GM21381 (cell line): ENCODE data around the gene FAM124A.
A peak's percentile ranks its signal among the peaks of the same experiment; 100 is the strongest.

Source experiments
- ATAC-seq: cut with Tn5 transposase; IDR thresholded peaks from one replicate; pipeline ENCODE4 v1.9.1; 2021; ENCODE audit warnings: mild to moderate bottlenecking, moderate library complexity; ENCODE audit not compliant: unreplicated experiment

The FAM124A gene

GRCh38 chr13:51222037-51222685 is at the start of gene FAM124A:
Gene FAM124A, plus strand, starts transcription at chr13:51222398. Its CDS starts 104 bp downstream, at chr13:51222502.
- ATAC-seq: peak; percentile 82

- no peak for ATAC-seq
Observed at GRCh38 chr13:51175021-51175420, 47.2 kb upstream of the FAM124A start.

- ATAC-seq: no peak
Observed at GRCh38 chr13:51175639-51176038, 46.6 kb upstream of the FAM124A start.

- ATAC-seq: no peak
Observed at GRCh38 chr13:51177188-51177587, 45.0 kb upstream of the FAM124A start.

GRCh38 chr13:51178456-51179074 is 43.6 kb upstream of the FAM124A start:
- ATAC-seq: no peak

- ATAC-seq: no peak
Observed at GRCh38 chr13:51179432-51179971, 42.7 kb upstream of the FAM124A start.

- ATAC-seq: no peak
Observed at GRCh38 chr13:51180853-51181511, 41.2 kb upstream of the FAM124A start.

GRCh38 chr13:51181786-51182383 is 40.3 kb upstream of the FAM124A start:
- ATAC-seq: no peak

GRCh38 chr13:51191743-51192142 is 30.5 kb upstream of the FAM124A start:
- ATAC-seq: no peak

GRCh38 chr13:51192348-51192747 is 29.9 kb upstream of the FAM124A start:
- no peak for ATAC-seq

GRCh38 chr13:51193387-51193786 is 28.8 kb upstream of the FAM124A start:
- ATAC-seq: no peak

- no peak for ATAC-seq
Observed at GRCh38 chr13:51194942-51195341, 27.3 kb upstream of the FAM124A start.

- no peak for ATAC-seq
Observed at GRCh38 chr13:51201886-51202285, 20.3 kb upstream of the FAM124A start.

GRCh38 chr13:51202477-51203046 is 19.6 kb upstream of the FAM124A start:
- ATAC-seq: no peak

- no peak for ATAC-seq
Observed at GRCh38 chr13:51206584-51206983, 15.6 kb upstream of the FAM124A start.

- ATAC-seq: no peak
Observed at GRCh38 chr13:51207881-51208280, 14.3 kb upstream of the FAM124A start.

- ATAC-seq: no peak
Observed at GRCh38 chr13:51208716-51209115, 13.5 kb upstream of the FAM124A start.

GRCh38 chr13:51211910-51212309 is 10.3 kb upstream of the FAM124A start:
- no peak for ATAC-seq

GRCh38 chr13:51212758-51213157 is 9.4 kb upstream of the FAM124A start:
- no peak for ATAC-seq

- no peak for ATAC-seq
Observed at GRCh38 chr13:51213173-51213728, 8.9 kb upstream of the FAM124A start.

- ATAC-seq: no peak
Observed at GRCh38 chr13:51218626-51219025, 3.6 kb upstream of the FAM124A start.
